HG02610 (cell line): Measurements from ENCODE around the gene TCF15.
"Not testable (repeated sequence)": the region's sequence is repeated elsewhere in the genome, so short reads cannot be mapped to it uniquely, and the experiment has no call there.

Experiments
- ATAC-seq: cut with Tn5 transposase; IDR thresholded peaks from one replicate; pipeline ENCODE4 v1.9.1; 2021; ENCODE audit warnings: mild to moderate bottlenecking, moderate library complexity; ENCODE audit not compliant: unreplicated experiment

Gene TCF15

DNA sequence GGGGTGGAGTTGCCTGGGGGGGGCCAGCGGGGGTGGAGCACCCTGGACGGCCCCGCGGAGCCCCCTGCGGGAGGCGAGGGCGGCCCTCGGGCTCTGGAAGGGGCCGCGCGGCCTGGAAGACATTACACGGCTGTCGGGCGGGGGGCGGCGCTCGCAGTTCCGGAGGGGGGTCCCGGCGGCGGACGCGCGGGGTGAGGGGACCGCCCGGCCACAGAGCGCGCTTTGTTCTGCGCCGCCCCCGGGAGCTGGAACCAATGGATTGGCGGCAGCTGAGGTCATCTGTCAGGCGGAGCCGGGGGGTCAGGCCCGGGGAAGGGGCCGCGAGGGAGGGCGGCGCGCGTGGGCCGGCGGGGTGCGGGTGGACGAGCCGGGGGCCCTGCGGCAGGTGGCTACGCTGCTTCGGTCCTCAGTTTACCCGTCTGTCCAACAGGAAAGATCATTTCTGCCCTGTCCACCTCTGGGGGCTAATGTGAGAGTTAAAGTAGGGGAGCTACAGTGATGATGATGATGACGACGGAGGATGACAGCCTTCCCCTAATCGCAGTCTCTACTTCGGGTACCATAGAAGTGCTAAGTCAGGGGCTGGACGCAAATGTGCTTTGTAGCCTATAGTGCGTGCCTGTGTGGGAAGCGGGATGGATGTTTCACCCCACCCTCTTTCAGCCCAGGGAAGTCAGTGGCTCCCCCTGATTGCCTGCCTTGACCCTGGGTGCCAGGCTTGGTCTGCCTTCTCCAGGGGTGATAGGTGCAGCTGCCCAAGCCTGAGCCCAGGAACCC, 32.5 kb upstream of the TCF15 start:
- ATAC-seq, result no peak

DNA sequence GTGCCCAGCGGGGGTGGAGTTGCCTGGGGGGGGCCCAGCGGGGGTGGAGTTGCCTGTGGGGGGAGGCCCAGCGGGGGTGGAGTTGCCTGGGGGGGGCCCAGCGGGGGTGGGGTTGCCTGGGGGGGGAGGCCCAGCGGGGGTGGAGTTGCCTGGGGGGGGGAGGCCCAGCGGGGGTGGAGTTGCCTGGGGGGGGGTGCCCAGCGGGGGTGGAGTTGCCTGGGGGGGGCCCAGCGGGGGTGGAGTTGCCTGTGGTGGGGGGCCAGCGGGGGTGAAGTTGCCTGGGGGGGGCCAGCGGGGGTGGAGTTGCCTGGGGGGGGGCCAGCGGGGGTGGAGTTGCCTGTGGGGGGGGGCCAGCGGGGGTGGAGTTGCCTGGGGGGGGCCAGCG, 31.9 kb upstream of the TCF15 start:
- ATAC-seq, result not testable (repeated sequence)

DNA sequence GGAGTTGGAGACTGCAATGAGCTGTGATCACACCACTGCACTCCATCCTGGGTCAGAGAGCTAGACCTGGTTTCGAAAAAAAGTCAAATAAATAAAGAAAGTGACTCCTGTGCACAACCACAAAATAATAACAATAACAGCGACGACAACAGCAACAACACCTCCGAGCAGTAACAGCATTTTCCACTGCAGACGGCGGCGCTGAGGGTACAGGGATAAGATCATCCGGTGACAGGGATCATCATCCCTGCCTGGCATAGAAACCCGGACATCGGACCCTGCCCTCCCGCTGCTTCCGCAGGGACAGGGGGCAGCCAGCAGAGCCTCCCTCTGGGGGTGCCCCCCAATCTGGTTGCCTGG, 31.4 kb upstream of the TCF15 start:
- ATAC-seq, result no peak

DNA sequence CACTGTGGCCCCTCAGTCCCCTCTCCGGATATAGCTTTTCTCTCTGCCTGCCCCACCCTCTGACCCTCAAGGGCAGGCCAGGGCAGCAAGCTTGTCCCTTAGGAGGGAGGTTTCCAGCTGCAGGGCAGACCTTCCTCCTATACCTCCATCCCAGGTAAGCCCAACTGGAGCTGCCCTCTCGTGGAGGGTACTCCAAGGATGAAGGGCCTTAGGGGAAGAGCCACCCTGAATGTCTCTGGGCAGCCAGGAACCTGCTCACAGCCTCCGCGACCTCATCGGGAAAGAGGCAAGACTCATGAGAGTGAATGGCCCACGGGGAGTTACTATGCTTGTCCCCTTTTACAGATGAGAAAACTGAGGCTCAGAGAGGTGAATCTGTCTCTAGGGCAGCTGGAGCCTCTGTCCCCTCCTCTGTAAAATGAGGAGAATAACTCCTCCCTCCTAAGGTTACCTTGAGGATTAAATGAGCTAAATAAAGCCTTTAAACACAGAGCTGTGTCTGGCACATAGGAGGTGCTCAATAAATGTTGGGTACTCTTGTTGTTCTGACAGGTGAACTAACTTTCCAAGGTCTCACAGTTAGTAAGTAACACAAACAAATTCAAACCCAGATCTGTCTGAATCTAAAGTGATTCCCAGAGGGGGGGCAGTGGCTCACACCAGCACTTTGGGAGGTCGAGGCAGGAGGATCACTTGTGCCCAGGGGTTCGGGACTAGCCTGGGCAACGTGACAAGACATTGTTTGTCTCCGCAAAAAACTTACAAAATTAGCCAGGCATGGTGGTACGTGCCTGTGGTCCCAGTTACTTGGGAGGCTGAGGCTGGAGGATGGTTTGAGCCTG, 30.8 kb upstream of the TCF15 start:
- no peak for ATAC-seq

DNA sequence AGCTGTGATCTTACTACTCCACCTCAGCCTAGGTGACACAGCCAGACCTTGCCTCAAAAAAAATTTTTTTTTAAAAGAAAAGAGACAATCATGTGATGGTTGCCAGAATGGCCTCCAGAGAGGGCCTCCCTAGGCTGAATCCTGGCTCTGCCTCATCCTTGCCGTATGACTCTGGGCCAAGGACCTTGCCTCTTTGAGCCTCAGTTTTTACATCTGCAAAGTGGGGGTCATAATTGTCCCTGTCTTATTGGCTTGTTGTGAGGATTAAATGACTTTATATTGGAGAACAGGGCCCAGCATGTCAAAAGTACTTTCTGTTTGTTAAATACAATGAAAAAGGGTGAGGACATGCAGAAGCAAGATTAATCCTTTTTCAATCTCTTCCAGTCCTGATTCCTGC, 28.5 kb upstream of the TCF15 start:
- ATAC-seq, result no peak

DNA sequence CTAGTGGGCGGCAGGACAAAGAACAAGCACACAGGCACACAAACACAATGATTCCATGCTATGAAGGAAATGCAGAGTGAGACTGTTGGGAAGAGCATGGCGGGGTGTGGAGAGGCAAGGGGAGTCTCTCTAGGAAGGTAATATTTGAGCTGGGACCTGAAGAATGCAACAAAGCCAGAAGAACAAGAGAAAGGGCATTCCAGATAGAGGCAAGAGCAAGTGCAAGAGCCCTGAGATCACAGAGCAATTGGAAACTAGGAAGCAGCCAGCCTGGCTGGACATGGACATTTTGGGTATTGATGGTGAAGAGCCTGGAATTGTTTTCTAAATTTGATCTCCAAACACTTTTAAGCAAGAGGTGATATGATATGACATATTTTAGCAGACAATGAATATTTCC, 27.4 kb upstream of the TCF15 start:
- no peak for ATAC-seq

DNA sequence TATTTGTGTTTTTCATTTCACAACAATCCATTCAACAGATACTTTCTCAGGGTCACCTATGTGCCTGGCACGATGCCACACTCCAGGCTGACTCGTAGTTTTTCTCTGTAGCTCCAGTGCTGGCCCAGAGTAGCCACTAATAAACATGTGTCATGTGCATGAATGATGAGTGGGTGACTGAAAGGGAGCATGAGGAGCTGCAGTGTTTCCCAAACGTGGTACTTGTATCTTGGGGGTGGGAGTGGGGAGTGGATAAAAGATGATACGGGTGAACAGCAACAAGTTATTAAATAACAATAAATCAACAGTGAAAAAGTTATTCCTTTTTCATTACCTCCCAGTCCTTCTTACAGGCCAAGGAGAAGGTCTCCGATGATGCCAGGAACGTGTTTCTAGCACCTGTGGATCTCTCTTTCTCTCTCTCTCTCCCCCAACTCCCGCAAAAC, 25.8 kb upstream of the TCF15 start:
- no peak for ATAC-seq

DNA sequence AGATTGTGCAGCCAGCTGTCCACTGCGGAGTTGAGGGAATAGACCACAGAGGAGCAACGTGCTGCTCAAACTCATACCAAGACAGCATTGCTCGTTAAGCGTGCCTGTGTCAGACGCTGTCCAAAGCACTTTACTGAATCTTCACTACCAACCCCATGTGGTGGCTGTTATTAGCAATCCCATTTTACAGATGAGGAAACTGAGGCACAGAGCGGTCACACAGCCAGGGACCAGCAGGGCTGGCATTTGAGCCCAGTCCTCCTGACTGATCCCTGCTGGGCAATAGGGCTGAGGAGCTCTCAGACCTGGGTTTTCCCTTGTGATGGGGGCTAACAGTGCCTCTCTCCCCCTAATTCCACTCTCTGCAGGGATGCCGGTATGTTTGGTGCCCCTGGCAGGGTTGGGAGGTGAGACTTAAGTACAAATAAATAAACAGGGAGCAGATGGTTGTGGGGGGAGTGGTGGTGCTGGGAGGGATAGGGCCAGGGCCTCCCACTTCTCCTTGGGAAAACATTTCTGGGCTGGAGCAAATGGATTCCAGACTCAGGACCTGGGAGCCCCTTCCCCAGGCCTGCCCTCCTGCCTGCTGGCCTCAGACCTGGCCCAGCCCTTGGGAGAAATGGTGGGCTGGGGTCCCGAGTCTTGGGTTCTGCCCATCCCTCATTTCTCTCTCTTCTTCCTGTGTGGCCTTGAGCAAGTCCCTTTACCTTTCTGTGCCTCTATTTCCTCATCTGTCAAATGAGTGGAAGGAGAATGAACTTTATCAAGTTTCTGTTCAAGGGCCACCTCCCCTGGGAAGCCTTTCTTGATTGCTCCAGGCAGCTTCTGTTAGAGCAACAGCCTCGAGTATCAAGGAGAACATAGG, 25.2 kb upstream of the TCF15 start:
- no peak for ATAC-seq

DNA sequence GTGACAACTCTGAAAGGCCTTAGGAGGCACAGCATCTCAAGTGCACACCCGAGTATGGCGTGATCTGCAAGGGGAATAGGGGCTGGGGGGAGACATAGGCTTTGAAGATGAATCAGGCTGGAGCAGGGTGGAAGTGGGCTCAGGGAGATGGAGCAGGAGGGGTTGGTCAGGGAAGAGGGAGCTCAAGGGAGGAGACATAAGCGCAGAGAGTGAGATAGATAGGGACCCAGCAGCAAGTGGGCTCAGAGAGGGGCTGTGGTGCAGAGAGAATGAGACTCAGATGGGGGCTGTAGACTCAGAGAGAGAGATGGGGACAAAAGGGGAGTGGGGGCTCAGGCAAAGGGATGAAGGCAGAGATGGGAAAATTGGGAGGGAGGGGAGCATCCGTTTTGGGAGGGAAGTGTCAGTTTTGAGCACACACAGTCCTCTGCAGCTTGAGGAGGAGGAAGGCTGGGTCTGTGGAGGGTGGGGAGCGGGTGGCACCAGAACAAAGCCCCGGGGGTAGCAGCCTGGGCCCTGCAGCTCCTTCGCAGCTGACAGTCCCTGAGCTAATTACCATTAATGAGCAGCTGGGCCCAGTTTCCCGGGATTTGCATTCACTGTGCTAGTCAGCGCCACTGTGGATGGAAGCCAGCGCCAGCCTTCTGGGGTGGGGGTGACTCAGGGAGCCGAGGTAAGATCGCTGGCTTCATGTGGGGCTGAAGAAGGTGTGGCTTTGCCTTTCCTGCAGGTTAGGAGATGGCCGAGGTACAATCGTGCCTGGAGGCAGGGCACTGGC, 24.2 kb upstream of the TCF15 start:
- no peak for ATAC-seq

DNA sequence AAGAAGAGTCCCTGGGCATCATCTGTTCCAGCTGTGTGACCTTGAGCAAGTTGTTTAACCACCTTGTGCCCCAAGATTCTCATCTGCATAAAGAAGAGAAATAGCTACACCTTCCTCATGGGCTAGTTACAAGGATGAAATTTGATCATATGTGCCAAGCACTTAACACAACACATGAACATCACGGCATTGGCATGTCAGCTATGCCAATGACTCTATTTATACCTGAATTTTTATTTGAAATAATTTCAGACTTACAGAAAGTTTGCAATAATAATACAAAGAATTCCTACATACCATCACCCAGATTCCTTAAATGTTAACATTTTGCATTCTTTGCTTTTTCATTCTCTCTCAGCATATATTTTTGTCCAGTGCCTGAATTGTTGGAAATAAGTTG, 21.0 kb upstream of the TCF15 start:
- no peak for ATAC-seq

DNA sequence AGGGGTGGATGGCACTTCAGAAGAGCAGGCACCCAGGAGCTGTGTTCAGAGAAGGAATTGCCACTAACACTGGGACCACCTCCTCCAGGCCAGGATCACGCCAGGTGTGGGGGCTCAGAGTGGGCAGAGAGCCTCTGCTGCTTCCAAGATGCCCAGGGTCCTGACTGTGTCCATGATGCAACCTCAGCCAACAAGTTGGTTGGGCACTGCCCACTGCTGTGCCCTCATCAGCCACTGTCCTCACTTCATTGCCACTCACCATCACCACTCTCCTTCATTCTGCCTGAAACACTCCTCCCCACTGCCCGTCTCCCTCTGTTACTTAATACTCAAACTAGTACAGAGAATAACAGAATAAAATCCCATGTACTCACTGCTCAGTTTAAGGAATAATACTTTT, 16.5 kb upstream of the TCF15 start:
- ATAC-seq, result no peak

DNA sequence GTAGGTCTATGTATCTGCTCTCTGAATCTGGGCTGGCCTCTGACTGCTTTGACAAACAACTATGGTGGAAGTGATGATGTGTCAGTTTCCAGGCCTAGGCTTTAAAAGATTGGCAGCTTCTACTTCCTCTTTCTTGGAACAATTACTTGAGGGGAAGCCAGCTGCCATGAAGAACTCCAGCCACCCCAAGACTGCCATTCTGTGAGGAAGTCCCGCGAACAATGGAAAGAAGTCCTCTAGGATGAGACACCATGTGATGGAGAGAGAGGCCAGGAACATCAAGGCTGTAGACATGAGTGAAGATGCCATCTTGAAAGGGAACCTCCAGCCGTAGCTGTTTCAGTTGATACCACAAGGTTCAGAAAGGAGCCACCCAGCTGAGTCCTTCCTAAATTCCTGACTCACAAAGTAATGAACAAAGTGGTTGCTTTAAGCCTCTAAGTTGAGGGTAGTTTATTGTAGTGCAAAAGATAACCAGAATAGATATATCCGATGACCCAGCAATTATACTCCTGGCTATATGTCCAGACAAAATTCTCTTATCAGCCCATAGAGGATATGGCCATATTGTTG, 15.3 kb upstream of the TCF15 start:
- ATAC-seq, result no peak

DNA sequence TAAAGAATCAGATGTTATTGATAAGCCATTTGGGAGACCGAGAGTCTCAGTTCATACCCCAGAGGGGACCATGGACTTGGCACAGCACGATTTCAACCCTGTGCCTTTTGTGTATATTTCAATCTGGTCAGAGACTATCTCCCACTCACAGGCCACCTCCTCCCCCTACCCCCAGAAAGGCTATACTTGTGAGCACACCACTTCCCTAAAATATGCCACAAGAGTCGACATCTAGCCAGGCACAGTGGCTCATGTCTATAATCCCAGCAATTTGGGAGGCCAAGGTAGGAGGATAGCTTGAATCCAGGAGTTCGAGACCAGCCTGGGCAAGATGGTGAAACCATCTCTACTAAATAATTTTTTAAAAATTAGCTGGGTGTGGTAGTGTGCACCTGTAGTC, 13.6 kb upstream of the TCF15 start:
- ATAC-seq, result no peak

DNA sequence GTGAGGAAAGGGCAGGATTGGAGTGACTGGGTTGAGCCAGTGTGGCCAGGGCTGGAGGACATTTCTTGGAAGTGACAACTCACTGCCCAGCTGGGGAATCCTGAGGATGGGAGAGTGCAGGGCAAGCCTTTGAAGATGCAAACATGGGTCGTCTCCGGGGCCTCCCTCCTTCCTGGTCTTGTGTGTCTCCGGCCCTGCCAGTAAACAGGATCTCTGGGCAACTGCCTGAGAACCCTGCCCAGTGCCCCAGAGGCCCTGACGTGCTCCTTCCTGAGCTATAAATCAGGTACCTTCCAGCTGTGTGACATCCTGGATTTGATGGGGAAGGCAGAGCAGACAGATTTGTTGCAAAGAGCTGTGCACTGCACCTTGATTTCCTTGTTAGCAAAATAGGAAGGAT, 12.9 kb upstream of the TCF15 start:
- no peak for ATAC-seq

DNA sequence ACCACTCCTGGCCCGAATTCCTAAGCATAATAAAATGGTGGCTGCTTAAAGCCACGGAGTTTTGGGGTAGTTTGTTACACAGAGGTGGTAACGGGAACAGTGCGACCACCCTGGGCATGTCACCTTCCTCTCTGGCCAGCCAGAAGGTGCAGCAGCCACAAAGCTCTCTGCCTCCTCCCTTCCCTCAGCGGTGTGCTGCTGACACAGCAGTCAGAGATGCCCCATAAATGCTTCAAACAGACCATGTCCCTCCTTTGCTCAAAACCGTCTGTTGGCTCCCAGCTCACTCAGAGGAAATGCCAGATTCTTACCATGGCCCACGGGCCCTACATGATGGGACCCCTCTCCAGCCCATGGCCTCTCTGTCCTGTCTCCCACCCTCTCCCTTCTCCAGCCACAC, 12.1 kb upstream of the TCF15 start:
- ATAC-seq, result no peak

DNA sequence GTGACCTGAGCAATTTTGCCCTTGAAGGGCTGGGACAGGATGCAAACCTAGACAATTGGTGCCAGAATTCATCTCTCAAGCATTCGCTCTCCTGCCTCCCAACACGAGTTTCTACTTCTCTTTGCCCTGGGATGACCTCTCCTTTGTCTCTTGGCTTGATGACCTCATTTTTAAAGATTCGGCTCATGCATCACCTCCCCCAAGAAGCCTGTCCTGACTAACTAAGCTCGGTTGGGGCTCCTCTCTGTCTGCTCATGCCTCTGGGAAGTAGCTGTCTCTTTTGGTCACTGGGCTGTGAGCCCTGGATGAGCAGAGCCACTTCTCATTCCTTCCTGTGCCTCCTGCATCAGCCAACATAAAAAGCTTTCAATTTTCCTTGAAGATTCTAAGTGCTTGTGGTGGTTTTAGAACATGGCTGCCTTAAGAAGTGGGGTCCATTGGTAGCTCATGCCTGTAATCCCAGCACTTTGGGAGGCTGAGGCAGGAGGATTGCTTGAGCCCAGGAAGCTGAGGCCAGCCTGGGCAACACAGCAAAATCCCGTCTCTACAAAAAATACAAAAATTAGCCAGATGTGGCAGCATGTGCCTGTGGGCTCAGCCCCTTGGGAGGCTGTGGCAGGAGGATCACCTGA, 11.1 kb upstream of the TCF15 start:
- no peak for ATAC-seq

DNA sequence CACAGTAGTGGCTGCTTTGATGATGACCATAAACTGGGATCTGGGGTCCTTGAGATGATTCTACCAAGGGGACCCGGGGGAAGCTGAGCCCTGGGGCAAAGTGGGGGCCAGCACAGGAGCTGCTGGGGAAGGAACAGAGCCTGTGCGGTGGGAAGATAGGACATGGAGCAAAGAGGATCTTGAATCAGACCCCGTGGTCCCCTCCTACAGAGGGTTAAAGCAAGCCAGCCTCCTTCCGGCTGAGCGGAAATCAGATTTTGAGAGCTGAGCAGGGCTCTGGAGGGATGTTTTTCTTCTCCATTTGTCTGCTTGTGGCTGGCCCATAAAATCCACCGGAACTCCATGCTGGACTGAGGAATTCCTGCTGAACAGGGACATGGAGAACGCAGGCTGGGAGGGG, 10.1 kb upstream of the TCF15 start:
- no peak for ATAC-seq

DNA sequence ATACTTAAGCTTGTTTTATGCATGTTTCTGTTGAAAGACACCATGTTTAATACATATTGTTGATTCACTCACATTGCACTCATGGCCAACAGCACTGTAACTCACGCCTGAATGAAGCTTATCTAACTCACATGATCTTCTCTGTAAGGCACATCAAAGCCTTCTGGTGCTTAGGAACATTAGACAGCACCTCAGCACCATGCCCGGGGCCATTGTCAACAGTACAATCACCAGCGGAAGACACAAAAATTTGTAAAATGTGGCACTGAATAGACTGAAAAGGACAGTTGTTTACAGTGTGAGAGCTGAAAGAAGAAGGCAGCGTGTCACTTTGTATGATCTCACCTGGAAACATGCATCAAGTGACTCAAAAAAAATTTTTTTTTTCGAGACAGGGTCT, 8.9 kb upstream of the TCF15 start:
- no peak for ATAC-seq

DNA sequence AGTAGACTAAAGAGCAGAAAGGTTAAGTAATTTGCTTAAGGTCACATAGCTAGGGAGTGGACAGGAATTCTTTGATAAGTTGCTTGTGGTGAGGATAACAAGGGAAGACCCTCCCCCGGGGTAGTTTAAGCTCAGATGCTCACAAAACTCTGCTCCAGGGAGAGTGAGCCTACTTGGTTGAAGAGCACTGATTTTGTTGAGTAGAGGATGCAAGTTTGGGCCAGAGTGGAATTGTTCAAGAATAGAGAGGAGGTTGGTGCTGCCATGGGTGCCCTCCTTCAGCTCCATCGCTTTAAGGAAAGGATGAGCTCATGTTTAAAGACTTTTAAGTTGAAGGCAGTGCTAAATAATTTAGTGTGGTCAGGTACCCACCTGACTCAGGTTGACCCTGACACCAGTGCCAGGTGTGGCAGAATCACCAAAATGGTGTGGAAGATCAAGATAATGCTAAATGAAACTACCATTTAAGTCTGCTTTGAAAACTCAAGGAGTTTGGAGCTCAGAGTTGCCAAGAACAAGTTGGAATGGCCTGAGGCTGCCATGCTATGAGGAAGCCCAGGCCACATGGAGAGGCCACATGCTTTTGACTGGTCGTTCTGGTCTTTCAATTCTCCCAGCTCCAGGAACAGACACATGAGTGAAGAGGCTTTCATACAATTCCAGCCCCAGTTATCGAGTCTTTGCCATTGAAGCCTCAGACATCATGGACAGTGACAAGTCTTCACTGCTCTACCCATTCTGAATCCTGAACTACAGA, 8.0 kb upstream of the TCF15 start:
- no peak for ATAC-seq
